ENCODE data around the gene UHRF1.

The UHRF1 gene

DNA sequence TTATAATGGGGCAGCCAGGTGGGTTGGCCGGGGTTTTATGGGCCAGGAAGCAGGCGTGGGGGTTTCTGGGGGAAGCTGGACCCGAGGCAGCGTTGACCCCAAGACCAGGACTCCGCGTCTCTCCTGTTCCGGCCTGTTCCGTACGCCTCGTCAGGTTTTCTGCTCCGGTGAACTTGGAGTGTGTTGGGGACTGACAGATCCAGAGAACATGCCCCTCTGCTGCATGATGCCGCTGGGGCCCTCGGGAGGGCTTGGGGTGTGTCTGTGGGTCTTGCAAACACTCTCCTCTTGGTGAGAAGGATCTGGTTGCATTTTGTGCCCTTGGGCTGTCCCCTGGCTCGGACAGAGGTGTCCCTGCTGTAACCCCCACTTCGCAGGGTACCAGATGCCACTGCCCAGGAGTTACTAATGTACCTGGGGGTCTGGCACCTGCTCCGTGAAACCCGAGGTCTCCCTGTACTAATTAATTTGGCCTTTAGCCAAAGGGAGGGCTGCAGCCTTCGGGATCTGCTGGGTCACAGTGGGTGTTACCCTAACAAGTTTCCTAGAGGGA, 75.2 kb downstream of the UHRF1 start:
- no peak for DNase-seq
- TF ChIP-seq, protein P1, sequence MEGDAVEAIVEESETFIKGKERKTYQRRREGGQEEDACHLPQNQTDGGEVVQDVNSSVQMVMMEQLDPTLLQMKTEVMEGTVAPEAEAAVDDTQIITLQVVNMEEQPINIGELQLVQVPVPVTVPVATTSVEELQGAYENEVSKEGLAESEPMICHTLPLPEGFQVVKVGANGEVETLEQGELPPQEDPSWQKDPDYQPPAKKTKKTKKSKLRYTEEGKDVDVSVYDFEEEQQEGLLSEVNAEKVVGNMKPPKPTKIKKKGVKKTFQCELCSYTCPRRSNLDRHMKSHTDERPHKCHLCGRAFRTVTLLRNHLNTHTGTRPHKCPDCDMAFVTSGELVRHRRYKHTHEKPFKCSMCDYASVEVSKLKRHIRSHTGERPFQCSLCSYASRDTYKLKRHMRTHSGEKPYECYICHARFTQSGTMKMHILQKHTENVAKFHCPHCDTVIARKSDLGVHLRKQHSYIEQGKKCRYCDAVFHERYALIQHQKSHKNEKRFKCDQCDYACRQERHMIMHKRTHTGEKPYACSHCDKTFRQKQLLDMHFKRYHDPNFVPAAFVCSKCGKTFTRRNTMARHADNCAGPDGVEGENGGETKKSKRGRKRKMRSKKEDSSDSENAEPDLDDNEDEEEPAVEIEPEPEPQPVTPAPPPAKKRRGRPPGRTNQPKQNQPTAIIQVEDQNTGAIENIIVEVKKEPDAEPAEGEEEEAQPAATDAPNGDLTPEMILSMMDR (IDR thresholded peaks at IDR 0.05), result no peak

DNA sequence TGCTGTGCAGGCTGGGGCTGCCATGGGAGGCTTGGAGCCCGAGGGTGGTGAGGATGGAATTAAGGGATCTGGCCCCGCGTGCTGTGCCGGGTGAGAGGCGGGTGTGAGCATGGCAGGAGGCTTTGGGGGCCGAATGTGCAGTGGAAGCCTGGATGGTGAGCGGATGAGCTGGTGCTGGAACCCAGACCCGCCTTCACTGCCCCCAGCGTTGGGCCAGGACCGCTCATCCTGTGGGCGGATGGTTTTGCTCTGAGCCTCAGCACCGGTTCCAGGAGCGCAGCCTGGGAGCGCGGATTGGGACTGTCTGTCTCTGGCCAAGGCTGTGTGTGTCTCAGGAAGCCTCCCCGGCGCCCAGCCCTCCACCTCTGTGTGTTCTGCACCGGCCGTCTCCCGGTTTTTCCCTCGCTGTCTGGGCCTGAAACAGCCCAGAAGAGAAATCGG, 76.3 kb downstream of the UHRF1 start:
- H3K27ac ChIP-seq, result no peak overlapping the region
- TF ChIP-seq, protein P1 (IDR thresholded peaks at IDR 0.05), result no peak
- no peak overlapping the region for H3K4me3 ChIP-seq
- H3K4me1 ChIP-seq, result peaks cover 0 to 68% (median 21%) of the 10 kb centered on the region in 4 donors
- H3K9me3 ChIP-seq, result no peaks in the 10 kb centered on the region
- DNase-seq, result no peak
- intact Hi-C loops (cut with DNase I; ENCODE audit: low total_unique reads), result no loop called here
- peaks cover 0 to 9% (median 4%) of the 10 kb centered on the region in 3 donors for H3K36me3 ChIP-seq
- no peaks in the 10 kb centered on the region for H3K27me3 ChIP-seq

More for the DNA sequence above, 75.2 kb downstream of the UHRF1 start:
- H3K27me3 ChIP-seq, result no peaks in the 10 kb centered on the region
- H3K4me3 ChIP-seq, result no peak overlapping the region
- peaks cover 0 to 9% (median 4%) of the 10 kb centered on the region in 3 donors for H3K36me3 ChIP-seq
- intact Hi-C loops (cut with DNase I; ENCODE audit: low total_unique reads), result no loop called here
- H3K4me1 ChIP-seq, result peaks cover 0 to 70% (median 23%) of the 10 kb centered on the region in 4 donors
- no peak overlapping the region for H3K27ac ChIP-seq
- no peaks in the 10 kb centered on the region for H3K9me3 ChIP-seq

DNA sequence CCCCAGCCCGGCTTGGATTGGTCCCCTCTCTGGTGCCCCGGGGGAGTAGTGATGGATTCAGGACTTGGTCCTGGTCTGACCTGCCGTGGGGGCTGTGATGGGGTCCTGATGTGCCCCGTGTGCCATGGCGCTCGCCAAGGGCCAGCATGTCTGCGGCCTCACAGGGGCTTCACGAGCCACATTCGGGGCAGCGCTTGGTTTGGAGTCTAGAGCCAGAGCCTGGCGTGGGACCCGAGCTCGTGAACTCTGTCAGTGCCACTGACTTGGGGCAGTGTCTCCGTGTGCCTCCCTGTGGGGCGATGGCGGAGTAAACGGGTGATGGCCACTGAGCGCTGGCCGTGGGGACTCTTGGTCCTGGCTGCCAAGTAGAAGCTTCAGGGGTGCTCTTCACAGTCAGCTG, 76.8 kb downstream of the UHRF1 start:
- H3K4me3 ChIP-seq, result no peak overlapping the region
- TF ChIP-seq, protein P1 (IDR thresholded peaks at IDR 0.05), result no peak
- H3K36me3 ChIP-seq, result peaks cover 0 to 9% (median 4%) of the 10 kb centered on the region in 3 donors
- intact Hi-C loops (cut with DNase I; ENCODE audit: low total_unique reads), result no loop called here
- H3K4me1 ChIP-seq, result peaks cover 0 to 63% (median 21%) of the 10 kb centered on the region in 4 donors
- no peaks in the 10 kb centered on the region for H3K9me3 ChIP-seq
- DNase-seq, result no peak
- no peak overlapping the region for H3K27ac ChIP-seq
- no peaks in the 10 kb centered on the region for H3K27me3 ChIP-seq

DNA sequence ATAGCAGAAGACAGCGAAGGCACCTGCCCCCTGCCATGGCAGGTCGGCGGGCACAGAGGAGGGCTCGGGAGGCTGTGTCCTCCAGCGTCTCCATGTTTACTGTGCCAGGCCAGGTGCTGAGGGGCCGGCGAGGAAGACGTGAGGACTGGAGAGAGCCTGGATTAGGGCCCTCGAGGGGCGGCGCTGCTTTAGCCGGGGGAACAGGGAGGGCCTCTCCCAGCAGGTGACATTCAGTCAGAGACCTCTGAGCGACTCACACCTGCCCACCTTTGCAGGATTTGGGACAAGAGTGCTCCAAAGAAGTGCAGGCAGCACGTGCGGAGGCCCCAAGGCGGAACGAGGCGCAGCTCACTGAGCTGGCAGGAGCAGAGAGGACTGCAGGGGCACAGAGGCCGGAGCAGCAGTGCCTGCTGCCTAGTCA, 77.2 kb downstream of the UHRF1 start:
- Histone ChIP-seq H3K4me1 (peaks cover 0 to 59% (median 21%) of the 10 kb centered on the region in 4 donors), H3K36me3 (peaks cover 1 to 9% (median 4%) of the 10 kb centered on the region in 3 donors), H3K9me3 (no peaks in the 10 kb centered on the region), H3K27ac (no peak overlapping the region), H3K4me3 (no peak overlapping the region), H3K27me3 (no peaks in the 10 kb centered on the region)
- intact Hi-C loops (cut with DNase I; ENCODE audit: low total_unique reads), result no loop called here
- DNase-seq, result no peak
- TF ChIP-seq, protein P1 (IDR thresholded peaks at IDR 0.05), result no peak

DNA sequence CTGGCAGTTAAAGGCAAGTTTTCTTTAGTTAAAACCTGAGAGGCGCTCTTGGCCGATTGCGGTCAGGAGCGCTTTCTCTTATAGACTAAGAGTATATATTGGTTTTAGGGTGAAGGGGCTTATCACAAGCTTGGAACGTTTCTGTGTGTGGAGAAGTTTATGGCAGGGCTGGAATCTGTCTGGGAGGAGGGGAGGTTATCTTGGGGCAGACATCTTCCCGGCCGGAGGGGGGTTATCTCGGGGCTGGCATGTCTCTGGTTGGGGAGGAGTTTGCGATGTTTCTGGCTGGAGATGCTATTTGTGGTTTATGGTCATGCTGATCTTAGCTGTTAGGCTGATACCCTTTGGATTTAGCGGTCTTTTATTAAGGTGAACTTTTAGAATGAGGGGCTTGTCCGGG, 78.0 kb downstream of the UHRF1 start:
- TF ChIP-seq, protein P1 (IDR thresholded peaks at IDR 0.05), result no peak
- Histone ChIP-seq H3K27ac (no peak overlapping the region), H3K4me1 (peaks cover 0 to 53% (median 21%) of the 10 kb centered on the region in 4 donors), H3K36me3 (peaks cover 6 to 13% (median 12%) of the 10 kb centered on the region in 3 donors), H3K9me3 (peaks cover 0 to 4% (median 0%) of the 10 kb centered on the region in 3 donors), H3K4me3 (no peak overlapping the region), H3K27me3 (no peaks in the 10 kb centered on the region)
- DNase-seq, result no peak
- intact Hi-C loops (cut with DNase I; ENCODE audit: low total_unique reads), result no loop called here
